Measurements from ENCODE around the gene KDM5A. TPM values are rescaled to one million over a fixed set of nuclear protein-coding genes. Genes with fewer than 3 reads are reported as not detected.

Gene KDM5A
- total and polyA plus RNA-seq, 2 donors (not counting 3 experiments of a cell fraction or from before 2014, with no cell fraction given): 12.6 to 61.0 TPM

- FAIRE-seq (no peak), DNase-seq (ENCODE audit: low read depth, low spot score) (no peak)
- H4K20me1 ChIP-seq (replicated peaks; ENCODE audit: control insufficient read depth, extremely low read depth, insufficient read depth, low read length): no peaks in the 10 kb centered on the region
- POLR2A ChIA-PET: interaction anchor here (0.7 kb wide), 1 partner anchor 66 kb away, joined by 3 read pairs; no protein-coding TSS in a partner anchor
- peaks cover 3% of the 10 kb centered on the region for H3K79me2 ChIP-seq (ENCODE audit: control insufficient read depth, insufficient read depth, low read length)
- H3K27ac ChIP-seq (ENCODE audit: insufficient read depth, low read depth, low read length): no peak overlapping the region
- no peak overlapping the region for H2AFZ ChIP-seq (ENCODE audit: low read depth, low read length)
- no peaks in the 10 kb centered on the region for H3K9me1 ChIP-seq (replicated peaks; ENCODE audit: control insufficient read depth, extremely low read depth, insufficient read depth, low read length)
- H3K9ac ChIP-seq (replicated peaks; ENCODE audit: extremely low read depth, insufficient read depth, low read length): no peak overlapping the region
- no peaks in the 10 kb centered on the region for H3K9me3 ChIP-seq (replicated peaks; ENCODE audit: control insufficient read depth, insufficient read depth, low read length)
- TF ChIP-seq GATA2 (IDR thresholded peaks at IDR 0.05; ENCODE audit: insufficient read depth, insufficient read length, low read depth, low read length) (no peak), CTCF (IDR thresholded peaks at IDR 0.05; ENCODE audit: extremely low read depth in 1 of 2, insufficient read depth in 1 of 2, low read depth in 1 of 2, low read length in 2 of 2) (no peak)
- no peaks in the 10 kb centered on the region for H3K4me1 ChIP-seq (ENCODE audit: control insufficient read depth, extremely low read depth, insufficient read depth, low read length)
- no TSS peak for BruUV-seq (replicated peaks)
- no peaks in the 10 kb centered on the region for H3K27me3 ChIP-seq (ENCODE audit: control insufficient read depth in 2 of 2, insufficient read depth in 2 of 2, low read length in 2 of 2)
- H3K4me3 ChIP-seq (replicated peaks in 1 of 3; ENCODE audit: insufficient read depth in 1 of 3, low read depth in 1 of 3, low read length in 3 of 3): no peak overlapping the region
- H3K4me2 ChIP-seq (ENCODE audit: insufficient read depth, low read length): no peak overlapping the region
- dilution Hi-C loops (cut with MboI; ENCODE audit: extremely low pct_ligation_motif_present, low sequenced_read_pairs): no loop called here
- CTCF ChIA-PET: no interaction called here
- H3K36me3 ChIP-seq (ENCODE audit: control insufficient read depth in 2 of 2, extremely low read depth in 1 of 2, insufficient read depth in 2 of 2, low read length in 2 of 2): peaks cover 16 to 19% of the 10 kb centered on the region in 2 experiments
- intact Hi-C loops (cut with micrococcal nuclease): no loop called here
Measured at GRCh38 chr12:291153-291723, 97.9 kb downstream of the KDM5A start.

- Histone ChIP-seq H3K79me2 (ENCODE audit: control insufficient read depth, insufficient read depth, low read length) (peaks cover 3% of the 10 kb centered on the region), H4K20me1 (replicated peaks; ENCODE audit: control insufficient read depth, extremely low read depth, insufficient read depth, low read length) (no peaks in the 10 kb centered on the region), H3K9me3 (replicated peaks; ENCODE audit: control insufficient read depth, insufficient read depth, low read length) (no peaks in the 10 kb centered on the region), H3K4me2 (ENCODE audit: insufficient read depth, low read length) (no peak overlapping the region), H3K9me1 (replicated peaks; ENCODE audit: control insufficient read depth, extremely low read depth, insufficient read depth, low read length) (no peaks in the 10 kb centered on the region), H3K27ac (ENCODE audit: insufficient read depth, low read depth, low read length) (no peak overlapping the region), H2AFZ (ENCODE audit: low read depth, low read length) (no peak overlapping the region), H3K4me1 (ENCODE audit: control insufficient read depth, extremely low read depth, insufficient read depth, low read length) (no peaks in the 10 kb centered on the region), H3K27me3 (ENCODE audit: control insufficient read depth in 2 of 2, insufficient read depth in 2 of 2, low read length in 2 of 2) (no peaks in the 10 kb centered on the region), H3K9ac (replicated peaks; ENCODE audit: extremely low read depth, insufficient read depth, low read length) (no peak overlapping the region), H3K4me3 (replicated peaks in 1 of 3; ENCODE audit: insufficient read depth in 1 of 3, low read depth in 1 of 3, low read length in 3 of 3) (no peak overlapping the region), H3K36me3 (ENCODE audit: control insufficient read depth in 2 of 2, extremely low read depth in 1 of 2, insufficient read depth in 2 of 2, low read length in 2 of 2) (peaks cover 18% of the 10 kb centered on the region in 2 experiments)
- intact Hi-C loops (cut with micrococcal nuclease): no loop called here
- DNase-seq (ENCODE audit: low read depth, low spot score) (no peak), FAIRE-seq (no peak)
- POLR2A ChIA-PET: no interaction called here
- TF ChIP-seq CTCF (IDR thresholded peaks at IDR 0.05; ENCODE audit: extremely low read depth in 1 of 2, insufficient read depth in 1 of 2, low read depth in 1 of 2, low read length in 2 of 2): no peak
- TF ChIP-seq POLR2AphosphoS5 (IDR thresholded peaks at IDR 0.05; ENCODE audit: insufficient read depth, low read depth, low read length): no peak
- TF ChIP-seq MAX (IDR thresholded peaks at IDR 0.05; ENCODE audit: insufficient read depth, insufficient read length): no peak
- no peak for TF ChIP-seq EZH2 (IDR thresholded peaks at IDR 0.05; ENCODE audit: borderline replicate concordance, low read depth, low read length, severe bottlenecking)
- TF ChIP-seq POLR2A (IDR thresholded peaks at IDR 0.05; ENCODE audit: low read depth, low read length): no peak
- TF ChIP-seq JUN (IDR thresholded peaks at IDR 0.05; ENCODE audit: borderline replicate concordance, insufficient read depth, insufficient read length, low read depth): no peak
- no peak for TF ChIP-seq FOS (IDR thresholded peaks at IDR 0.05; ENCODE audit: borderline replicate concordance, insufficient read depth, low read length)
- TF ChIP-seq GATA2 (IDR thresholded peaks at IDR 0.05; ENCODE audit: insufficient read depth, insufficient read length, low read depth, low read length): no peak
- TF ChIP-seq MYC (IDR thresholded peaks at IDR 0.05; ENCODE audit: low read depth, low read length): no peak
- CTCF ChIA-PET: no interaction called here
- dilution Hi-C loops (cut with MboI; ENCODE audit: extremely low pct_ligation_motif_present, low sequenced_read_pairs): no loop called here
- no TSS peak for BruUV-seq (replicated peaks)
Measured at GRCh38 chr12:288687-289086, 100.4 kb downstream of the KDM5A start.

Measured in endothelial cell of umbilical vein (primary cell).